IMR-90 (cell line): Measurements from ENCODE around the gene MAGI1.

ENCODE experiments used
- CTCF ChIP-seq: conservative IDR thresholded peaks from 2 replicates; pipeline ENCODE4 v1.5.1; 2012; ENCODE audit warnings: mild to moderate bottlenecking, low read depth, low read length, improper control_type of control experiment
- POLR2A ChIP-seq: IDR thresholded peaks from 2 replicates; pipeline ENCODE4 v1.6.1; 2012; ENCODE audit warnings: mild to moderate bottlenecking, low read depth, low read length
- RAD21 ChIP-seq: IDR thresholded peaks from 2 replicates; pipeline ENCODE4 v1.6.1; 2012; ENCODE audit warnings: low read length, improper control_type of control experiment

GRCh38 chr3:65856907-65857306 is 181.8 kb downstream of the MAGI1 start:
- TF ChIP-seq RAD21: no peak
- no peak for TF ChIP-seq CTCF
- TF ChIP-seq POLR2A: no peak
